Left colon (tissue), 2 donors: ENCODE measurements around the gene NOP16. TPM values are rescaled to one million over a fixed set of nuclear protein-coding genes. Genes with fewer than 3 reads are reported as not detected.

Source experiments
- ATAC-seq: fragments of 200-7000 bp; cut with Tn5 transposase; one replicate; pipeline ENCODE4 v1.9.1; 2020; ENCODE audit warnings: mild to moderate bottlenecking, moderate library complexity
- DNase-seq, 2 donors: peaks; one replicate each; pipeline ENCODE4 v3.0.0-alpha.2; 2020
- intact Hi-C, 2 donors: fragments of 100-400 bp; cut with DNase I in 1 of 2; cut with micrococcal nuclease in 1 of 2; formaldehyde crosslinking; loops; one replicate each; pipeline versions ENCODE4 v1.11.2 to v1.14.0; 2022; cut with DNase I, micrococcal nuclease
- microRNA-seq, 2 donors: library from miRNA; unstranded; fragments of <30 nt; microRNA quantifications; one replicate each; pipeline versions ENCODE4 v1.1.0 to v1.2.0, GENCODE V29; 2020
- total RNA-seq, 2 donors: library from RNA; stranded (reverse); fragmentation: NEBNext Ultra II Directional; extraction: Animal tissue kit (Norgen Biotek cat#: 25700); gene quantifications; one replicate each; pipeline ENCODE4 v1.2.1, GENCODE V29; 2021
- donor health status: DM: no; HTN: no; CAD: no.
- donor health status: DM: yes; HTN: yes; CAD: no.

NOP16 gene
- total RNA-seq, 2 donors from 2014 or later: 15.9 to 24.9 TPM

DNA sequence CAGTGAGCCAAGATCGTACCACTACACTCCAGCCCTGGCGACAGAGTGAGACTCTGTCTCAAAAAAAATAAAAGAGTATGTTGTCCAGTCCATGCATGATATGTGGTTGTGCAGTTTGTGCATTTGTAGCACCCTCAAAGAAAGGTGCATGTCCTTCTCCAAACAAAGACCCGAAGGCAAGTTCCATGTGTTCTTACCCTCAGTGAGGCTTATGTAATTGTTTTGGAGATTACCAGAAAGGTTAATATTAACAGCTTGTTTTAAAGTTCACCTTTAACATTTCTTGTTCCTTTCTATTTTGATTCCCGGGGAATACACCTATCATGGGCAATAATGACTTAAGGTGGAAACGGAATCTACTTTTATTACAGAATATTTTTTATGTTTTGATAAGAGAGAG is 49.1 kb downstream of the NOP16 start:
- no peak for ATAC-seq
- intact Hi-C loops: no loop called here
- DNase-seq: no peak

DNA sequence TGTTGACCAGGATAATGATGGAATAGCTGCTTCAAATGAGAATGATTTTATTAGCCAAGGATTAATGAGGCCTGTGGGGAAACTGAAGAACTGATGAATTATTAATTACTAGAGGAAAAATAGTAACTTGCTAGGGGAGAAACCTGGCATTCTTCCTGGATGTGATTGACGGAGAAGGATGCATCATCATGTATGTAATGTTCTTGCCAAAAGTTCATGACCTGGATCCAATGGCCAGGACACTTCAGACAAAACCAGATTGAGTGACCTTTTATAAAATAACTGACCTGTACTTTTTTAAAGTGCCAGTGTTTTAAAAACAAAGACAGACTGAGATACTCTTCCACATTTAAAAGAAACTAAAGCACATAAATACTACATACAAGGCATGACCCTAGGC is 50.5 kb downstream of the NOP16 start:
- no peak for ATAC-seq
- intact Hi-C loops: no loop called here
- no peak for DNase-seq

DNA sequence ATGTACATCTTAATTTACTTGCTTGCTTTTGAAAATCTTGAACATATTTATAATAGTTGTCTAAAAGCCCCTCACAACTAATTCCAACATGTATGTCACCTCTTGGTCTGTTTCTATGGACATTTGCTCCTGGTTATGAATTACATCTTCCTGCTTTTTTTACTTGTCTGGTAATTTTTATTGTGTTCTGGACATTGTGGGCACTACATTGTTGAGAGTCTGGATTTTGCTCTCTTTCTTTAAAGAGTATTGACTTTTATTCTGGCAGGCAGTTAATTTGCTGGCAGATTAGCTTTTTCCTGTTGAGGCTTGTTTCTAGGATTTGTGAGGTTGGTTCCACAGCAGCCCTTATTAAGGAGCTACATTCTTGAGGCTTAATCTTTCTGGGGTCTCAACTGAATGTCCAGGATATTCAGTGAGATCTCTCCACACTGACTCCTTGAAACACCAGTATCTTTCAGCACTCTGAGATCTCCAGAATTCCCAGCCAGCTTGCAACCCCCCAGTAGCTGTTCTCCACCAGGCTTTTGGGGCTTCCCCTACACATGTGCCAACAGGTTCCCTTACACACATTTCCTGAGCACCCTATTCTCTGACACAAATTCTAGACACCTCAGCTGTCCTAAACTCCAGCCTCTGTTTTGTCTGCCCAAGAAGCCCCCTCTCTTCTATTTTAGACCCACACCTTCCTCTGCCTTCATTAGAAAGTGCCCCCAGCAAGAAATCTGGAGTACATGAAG is 54.2 kb downstream of the NOP16 start:
- intact Hi-C loops: no loop called here
- ATAC-seq: no peak

More for the DNA sequence above, 54.2 kb downstream of the NOP16 start:
- DNase-seq: no peak

Small RNA genes within 50 kb of the gene (microRNA-seq; reads per million reads assigned to microRNA genes)
- 2.1 to 10.9 reads per million in 2 donors for gene MIR1271

Other genes with a start within 250 kb of the NOP16 start
- 10 to 100 TPM; 22.5 to 28.7 TPM for gene SIMC1, start 150.2 kb downstream of the NOP16 start, total RNA-seq
- gene KIAA1191, start 26.8 kb downstream of the NOP16 start, total RNA-seq: 10 to 100 TPM; 83.4 to 93.5 TPM
- 1 to 10 TPM; 1.0 to 1.8 TPM for gene ARL10, start 23.1 kb downstream of the NOP16 start, total RNA-seq
- 100 to 1,000 TPM; 194 to 226 TPM for gene HIGD2A, start 153 bp upstream of the NOP16 start, total RNA-seq
- 100 to 1,000 TPM; 279 to 282 TPM for gene CLTB, start 27.9 kb upstream of the NOP16 start, total RNA-seq
- gene FAF2, start 59.8 kb upstream of the NOP16 start, total RNA-seq: 10 to 100 TPM; 32.6 to 39.1 TPM
- gene RNF44, start 148.8 kb upstream of the NOP16 start, total RNA-seq: 10 to 100 TPM; 72.5 to 79.6 TPM
- gene CDHR2, start 160.7 kb upstream of the NOP16 start, total RNA-seq: 100 to 1,000 TPM in 1 of 2 donors, 10 to 100 TPM in 1; 93.4 to 141 TPM
- gene GPRIN1, start 221.6 kb upstream of the NOP16 start, total RNA-seq: 1 to 10 TPM; 1.7 to 1.9 TPM
- not detected for gene SNCB, start 241.9 kb upstream of the NOP16 start, total RNA-seq
- not detected for gene EIF4E1B, start 242.1 kb upstream of the NOP16 start, total RNA-seq